CD14-positive monocyte (primary cell): ENCODE data around the gene RPS21. TPM values are rescaled to one million over a fixed set of nuclear protein-coding genes. Genes with fewer than 3 reads are reported as not detected.
A peak's percentile ranks its signal among the peaks of the same experiment; 100 is the strongest.

Experiments
- DNase-seq, 3 donors: peaks; one replicate each; pipeline ENCODE4 v3.0.0-alpha.2; 2011 to 2022
- H2AFZ ChIP-seq: 2 replicates; pipeline ENCODE4 v1.6.0; 2012; ENCODE audit warnings: mild to moderate bottlenecking, low read depth, low read length, inconsistent platforms; ENCODE audit not compliant: insufficient read depth, poor library complexity, severe bottlenecking
- H3K27ac ChIP-seq, 2 donors: 1 replicate in 1 of 2; 2 replicates in 1 of 2; pipeline ENCODE4 v1.5.1; 2012 to 2013; ENCODE audit warnings: low read length in 2 of 2, control low read depth in 1 of 2, inconsistent platforms in 1 of 2, low read depth in 1 of 2, mild to moderate bottlenecking in 1 of 2
- H3K27me3 ChIP-seq, 2 donors: one replicate each; pipeline versions ENCODE4 v1.6.0 to v1.6.1; 2011 to 2013; ENCODE audit warnings: low read length in 2 of 2; ENCODE audit not compliant: control insufficient read depth in 2 of 2, insufficient read depth in 2 of 2
- H3K36me3 ChIP-seq, 2 donors: replicated peaks in 1 of 2; 1 replicate in 1 of 2; 2 replicates in 1 of 2; pipeline versions ENCODE4 v1.5.1 to v1.6.1; 2012 to 2013; ENCODE audit warnings: low read length in 2 of 2, control low read depth in 1 of 2, inconsistent platforms in 1 of 2, mild to moderate bottlenecking in 1 of 2; ENCODE audit not compliant: insufficient read depth in 2 of 2, control insufficient read depth in 1 of 2
- H3K4me1 ChIP-seq, 2 donors: 1 replicate in 1 of 2; 2 replicates in 1 of 2; pipeline versions ENCODE4 v1.5.1 to v1.6.1; 2012 to 2013; ENCODE audit warnings: low read length in 2 of 2, control low read depth in 1 of 2, inconsistent platforms in 1 of 2, mild to moderate bottlenecking in 1 of 2, moderate library complexity in 1 of 2; ENCODE audit not compliant: insufficient read depth in 2 of 2, control insufficient read depth in 1 of 2
- H3K4me2 ChIP-seq: replicated peaks from 2 replicates; pipeline ENCODE3; 2012; ENCODE audit warnings: low read length, moderate library complexity, mild to moderate bottlenecking; ENCODE audit not compliant: poor library complexity, severe bottlenecking; ENCODE audit errors: extremely low read depth
- H3K4me3 ChIP-seq, 3 experiments: fragments of 200-600 bp in 1 of 3; sonication (generic) in 1 of 3; replicated peaks in 1 of 3; 1 replicate in 2 of 3; 2 replicates in 1 of 3; pipeline ENCODE4 v1.5.1; 2011 to 2013; ENCODE audit warnings: low read length in 3 of 3, mild to moderate bottlenecking in 3 of 3, control low read depth in 2 of 3, low read depth in 2 of 3, inconsistent platforms in 1 of 3, moderate library complexity in 1 of 3
- H3K79me2 ChIP-seq: 2 replicates; pipeline ENCODE4 v1.6.0; 2012; ENCODE audit warnings: mild to moderate bottlenecking, control low read depth, inconsistent platforms, low read length, moderate library complexity; ENCODE audit not compliant: insufficient read depth
- H3K9ac ChIP-seq: 2 replicates; pipeline ENCODE4 v1.6.0; 2017; ENCODE audit warnings: low read length, mild to moderate bottlenecking; ENCODE audit not compliant: insufficient read depth, poor library complexity, severe bottlenecking
- H3K9me3 ChIP-seq, 2 donors: replicated peaks in 1 of 2; 1 replicate in 1 of 2; 2 replicates in 1 of 2; pipeline versions ENCODE4 v1.5.1 to v1.6.1; 2012 to 2013; ENCODE audit warnings: low read length in 2 of 2, control low read depth in 1 of 2; ENCODE audit not compliant: control insufficient read depth in 1 of 2, insufficient read depth in 1 of 2
- H4K20me1 ChIP-seq: 2 replicates; pipeline ENCODE4 v1.6.0; 2012; ENCODE audit warnings: mild to moderate bottlenecking, low read length, control low read depth, moderate library complexity; ENCODE audit not compliant: insufficient read depth
- H3K27ac Mint-ChIP-seq, 7 donors: one replicate each; pipeline ENCODE4 v1.8.0; 2020; ENCODE audit warnings: mild to moderate bottlenecking in 7 of 7, mixed read lengths in 7 of 7, moderate library complexity in 6 of 7, inconsistent platforms in 2 of 7
- H3K27me3 Mint-ChIP-seq, 3 donors: one replicate each; pipeline ENCODE4 v1.8.0; 2021 to 2022; ENCODE audit warnings: low read depth in 3 of 3, mild to moderate bottlenecking in 3 of 3, mixed read lengths in 3 of 3, moderate library complexity in 3 of 3, inconsistent platforms in 1 of 3
- H3K36me3 Mint-ChIP-seq, 2 donors: one replicate each; pipeline ENCODE4 v1.8.0; 2020; ENCODE audit warnings: mixed read lengths in 2 of 2, inconsistent platforms in 1 of 2, mild to moderate bottlenecking in 1 of 2
- H3K4me1 Mint-ChIP-seq: one replicate; pipeline ENCODE4 v1.8.0; 2020; ENCODE audit warnings: mild to moderate bottlenecking, mixed read lengths
- H3K4me3 Mint-ChIP-seq, 2 donors: one replicate each; pipeline ENCODE4 v1.8.0; 2020; ENCODE audit warnings: mild to moderate bottlenecking in 2 of 2, mixed read lengths in 2 of 2, moderate library complexity in 1 of 2
- H3K9me3 Mint-ChIP-seq, 7 donors: one replicate each; pipeline ENCODE4 v1.8.0; 2020 to 2022; ENCODE audit warnings: mixed read lengths in 7 of 7, mild to moderate bottlenecking in 6 of 7, moderate library complexity in 6 of 7, inconsistent platforms in 2 of 7
- WGBS: methylation state at CpG from one replicate; pipeline ENCODE4 v1.1.5; 2013; ENCODE audit warnings: missing lambda C conversion rate; ENCODE audit not compliant: insufficient coverage; 5-methylcytosine and 5-hydroxymethylcytosine counted together
- intact Hi-C, 2 donors: fragments of 100-400 bp; cut with micrococcal nuclease; formaldehyde crosslinking; loops; one replicate each; pipeline versions ENCODE4 v1.15.0 to v1.15.1; 2023
- polyA plus RNA-seq, 3 donors: library from polyadenylated mRNA; depleted of rRNA in 1 of 3; unstranded in 2 of 3; stranded (reverse) in 1 of 3; fragments of 300-500 nt in 2 of 3; fragments of >200 nt in 1 of 3; fragmentation: Illumina TruSeq in 2 of 3; gene quantifications; 1 replicate in 2 of 3; 2 replicates in 1 of 3; pipeline ENCODE4 v1.2.3, GENCODE V29; 2012 to 2021
- TF ChIP-seq, protein P1 (sequence below): fragments of 200-600 bp; IDR thresholded peaks from one replicate; pipeline ENCODE4 v1.8.0; 2022; ENCODE audit warnings: antibody characterized with exemption, mild to moderate bottlenecking

RPS21 gene
- polyA plus RNA-seq, 3 donors, result 799 to 6,263 (median 968) TPM

DNA sequence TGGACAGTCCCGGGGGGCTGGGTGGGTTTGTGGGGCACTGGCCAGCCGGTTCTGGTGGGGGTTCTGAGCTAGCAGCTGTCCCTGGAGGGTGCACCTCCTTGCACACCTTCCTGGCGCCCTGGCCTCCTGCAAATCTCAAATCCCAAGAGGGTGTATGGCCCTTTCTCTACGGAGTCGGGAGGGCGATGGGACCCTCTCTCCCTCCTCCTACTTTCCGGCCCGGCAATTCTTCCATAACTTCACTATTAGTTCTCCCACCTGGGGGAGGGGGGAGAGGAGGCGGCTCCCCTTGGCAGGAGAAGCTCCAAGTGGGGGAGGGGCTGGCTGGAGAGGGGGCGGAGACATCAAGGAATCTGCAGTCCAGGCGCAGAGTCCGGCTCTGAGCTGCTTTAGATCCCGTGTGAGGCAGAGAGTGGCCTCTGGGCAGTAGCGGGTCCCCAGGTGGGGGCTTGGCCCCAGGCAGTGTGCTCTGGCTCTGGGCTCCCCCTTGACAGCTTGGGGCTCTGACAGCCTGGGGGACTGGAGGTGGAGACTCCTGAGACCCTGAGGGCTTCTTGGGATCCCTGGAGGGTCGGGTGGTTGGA, 18.4 kb upstream of the RPS21 start:
- Mint-ChIP-seq H3K9me3 (peaks cover 0 to 10% (median 2%) of the 10 kb centered on the region in 7 donors), H3K36me3 (no peaks in the 10 kb centered on the region), H3K4me3 (peak overlapping the region in 1 of 2 donors; percentile 85), H3K27me3 (peaks cover 38 to 72% (median 59%) of the 10 kb centered on the region in 3 donors), H3K4me1 (peaks cover 11% of the 10 kb centered on the region), H3K27ac (no peak overlapping the region)
- H3K9me3 ChIP-seq, result peaks cover 0 to 3% of the 10 kb centered on the region in 2 donors
- DNase-seq, result no peak
- peaks cover 25 to 61% of the 10 kb centered on the region in 2 donors for H3K27me3 ChIP-seq
- H3K36me3 ChIP-seq, result no peaks in the 10 kb centered on the region
- H3K9ac ChIP-seq, result no peak overlapping the region
- TF ChIP-seq, protein P1, sequence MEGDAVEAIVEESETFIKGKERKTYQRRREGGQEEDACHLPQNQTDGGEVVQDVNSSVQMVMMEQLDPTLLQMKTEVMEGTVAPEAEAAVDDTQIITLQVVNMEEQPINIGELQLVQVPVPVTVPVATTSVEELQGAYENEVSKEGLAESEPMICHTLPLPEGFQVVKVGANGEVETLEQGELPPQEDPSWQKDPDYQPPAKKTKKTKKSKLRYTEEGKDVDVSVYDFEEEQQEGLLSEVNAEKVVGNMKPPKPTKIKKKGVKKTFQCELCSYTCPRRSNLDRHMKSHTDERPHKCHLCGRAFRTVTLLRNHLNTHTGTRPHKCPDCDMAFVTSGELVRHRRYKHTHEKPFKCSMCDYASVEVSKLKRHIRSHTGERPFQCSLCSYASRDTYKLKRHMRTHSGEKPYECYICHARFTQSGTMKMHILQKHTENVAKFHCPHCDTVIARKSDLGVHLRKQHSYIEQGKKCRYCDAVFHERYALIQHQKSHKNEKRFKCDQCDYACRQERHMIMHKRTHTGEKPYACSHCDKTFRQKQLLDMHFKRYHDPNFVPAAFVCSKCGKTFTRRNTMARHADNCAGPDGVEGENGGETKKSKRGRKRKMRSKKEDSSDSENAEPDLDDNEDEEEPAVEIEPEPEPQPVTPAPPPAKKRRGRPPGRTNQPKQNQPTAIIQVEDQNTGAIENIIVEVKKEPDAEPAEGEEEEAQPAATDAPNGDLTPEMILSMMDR, result no peak
- H3K4me2 ChIP-seq, result no peak overlapping the region
- no peak overlapping the region for H3K27ac ChIP-seq
- intact Hi-C loops, result no loop called here
- H2AFZ ChIP-seq, result peak overlapping the region; percentile 59
- no peak overlapping the region for H3K4me3 ChIP-seq
- H3K79me2 ChIP-seq, result no peaks in the 10 kb centered on the region
- 16% methylated on average over 7 of the region's 15 CpGs for WGBS
- H4K20me1 ChIP-seq, result no peaks in the 10 kb centered on the region
- peaks cover 11 to 22% of the 10 kb centered on the region in 2 donors for H3K4me1 ChIP-seq

- H3K4me1 ChIP-seq, result peaks cover 11 to 22% of the 10 kb centered on the region in 2 donors
- no peaks in the 10 kb centered on the region for H4K20me1 ChIP-seq
- H3K4me3 Mint-ChIP-seq, result peak overlapping the region in 1 of 2 donors; percentile 75
- 13% methylated on average over 14 of the region's 28 CpGs for WGBS
- H3K79me2 ChIP-seq, result no peaks in the 10 kb centered on the region
- no peak overlapping the region for H2AFZ ChIP-seq
- DNase-seq, result peak in 1 of 3 donors; percentile 19
- H3K9ac ChIP-seq, result no peak overlapping the region
- no peak overlapping the region for H3K4me2 ChIP-seq
- H3K9me3 Mint-ChIP-seq, result peaks cover 0 to 10% (median 2%) of the 10 kb centered on the region in 7 donors
- no peak overlapping the region for H3K27ac ChIP-seq
- peaks cover 0 to 3% of the 10 kb centered on the region in 2 donors for H3K9me3 ChIP-seq
- no peaks in the 10 kb centered on the region for H3K36me3 Mint-ChIP-seq
- H3K27me3 ChIP-seq, result peaks cover 25 to 61% of the 10 kb centered on the region in 2 donors
- intact Hi-C loops, result no loop called here
- H3K4me3 ChIP-seq, result no peak overlapping the region
- peaks cover 11% of the 10 kb centered on the region for H3K4me1 Mint-ChIP-seq
- TF ChIP-seq, protein P1, result peak; percentile 59
- H3K36me3 ChIP-seq, result no peaks in the 10 kb centered on the region
- peaks cover 38 to 70% (median 59%) of the 10 kb centered on the region in 3 donors for H3K27me3 Mint-ChIP-seq
- H3K27ac Mint-ChIP-seq, result peak overlapping the region in 1 of 7 donors; percentile 1
Measured at GRCh38 chr20:62368976-62369814, 17.7 kb upstream of the RPS21 start.
